ENCODE data around the gene MACF1.

Gene MACF1

DNA sequence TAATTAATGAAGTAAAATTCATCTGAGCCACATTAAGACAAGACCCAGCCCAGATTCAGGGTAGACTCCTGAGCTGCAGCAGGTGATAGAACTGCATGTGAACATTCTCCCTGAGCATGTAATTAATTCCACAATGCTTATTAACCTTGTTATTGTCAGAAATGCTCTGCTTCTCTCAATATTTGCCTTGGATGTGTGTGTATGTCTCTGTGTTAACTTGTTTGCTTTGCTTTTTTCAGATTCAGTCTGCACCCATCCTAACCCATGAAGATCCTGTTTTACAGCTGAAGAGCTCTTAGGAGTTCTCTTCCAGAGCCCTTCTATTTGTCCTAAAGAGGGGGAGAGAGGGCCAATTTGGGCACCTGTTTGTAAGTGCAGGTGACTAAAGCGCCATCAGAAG lies 143.8 kb downstream of the MACF1 start:
- no peak for DNase-seq (ENCODE audit: low spot score)
- no peak for FAIRE-seq

DNA sequence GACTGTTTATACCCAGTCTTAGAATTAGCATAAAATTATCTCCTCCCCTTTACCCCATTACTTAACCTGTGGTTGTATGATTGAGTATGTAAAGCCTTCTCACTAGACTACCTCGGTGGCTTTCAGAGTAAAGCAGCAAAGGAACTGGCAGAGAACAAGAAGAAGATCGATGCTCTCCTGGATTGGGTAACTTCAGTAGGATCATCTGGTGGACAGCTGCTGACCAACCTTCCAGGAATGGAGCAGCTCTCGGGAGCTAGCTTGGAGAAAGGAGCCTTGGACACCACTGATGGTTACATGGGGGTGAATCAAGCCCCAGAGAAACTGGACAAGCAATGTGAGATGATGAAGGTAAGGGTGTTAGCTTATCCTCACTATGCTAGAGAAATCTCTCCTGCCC lies 148.4 kb downstream of the MACF1 start:
- no peak for FAIRE-seq
- DNase-seq (ENCODE audit: low spot score) = no peak

DNA sequence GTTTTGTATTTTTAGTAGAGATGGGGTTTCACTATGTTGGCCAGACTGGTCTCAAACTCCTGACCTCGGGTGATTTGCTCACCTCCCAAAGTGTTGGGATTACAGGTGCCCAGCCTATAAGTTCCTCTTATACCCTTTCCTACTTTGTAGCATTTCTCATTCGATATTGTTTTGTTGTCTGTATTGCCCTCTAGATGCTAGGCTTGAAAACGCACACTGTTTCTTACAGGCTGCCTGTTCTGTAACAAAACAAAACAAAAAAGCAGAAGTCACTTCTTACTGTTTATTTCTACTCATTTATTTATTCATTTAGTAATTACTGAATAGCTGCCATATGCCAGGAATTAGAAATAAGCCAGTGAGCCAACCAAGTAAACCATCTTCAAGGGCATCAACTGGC lies 150.1 kb downstream of the MACF1 start:
- FAIRE-seq (no peak), DNase-seq (ENCODE audit: low spot score) (no peak)

DNA sequence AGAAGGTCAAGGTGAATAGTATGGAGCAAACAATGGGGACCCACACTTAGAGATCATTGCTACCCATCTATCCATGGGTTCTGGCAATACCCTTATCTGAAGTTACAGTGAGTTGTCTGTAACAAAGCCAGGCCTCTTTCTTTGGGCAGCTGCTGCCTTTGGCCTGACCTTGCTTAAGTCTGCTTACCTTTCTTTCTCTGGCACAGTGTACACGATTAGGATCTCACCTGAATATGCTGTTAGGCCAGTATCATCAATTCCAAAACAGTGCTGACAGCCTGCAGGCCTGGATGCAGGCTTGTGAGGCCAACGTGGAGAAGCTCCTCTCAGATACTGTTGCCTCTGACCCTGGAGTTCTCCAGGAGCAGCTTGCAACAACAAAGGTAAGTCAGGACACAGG lies 154.0 kb downstream of the MACF1 start:
- no peak for FAIRE-seq

DNA sequence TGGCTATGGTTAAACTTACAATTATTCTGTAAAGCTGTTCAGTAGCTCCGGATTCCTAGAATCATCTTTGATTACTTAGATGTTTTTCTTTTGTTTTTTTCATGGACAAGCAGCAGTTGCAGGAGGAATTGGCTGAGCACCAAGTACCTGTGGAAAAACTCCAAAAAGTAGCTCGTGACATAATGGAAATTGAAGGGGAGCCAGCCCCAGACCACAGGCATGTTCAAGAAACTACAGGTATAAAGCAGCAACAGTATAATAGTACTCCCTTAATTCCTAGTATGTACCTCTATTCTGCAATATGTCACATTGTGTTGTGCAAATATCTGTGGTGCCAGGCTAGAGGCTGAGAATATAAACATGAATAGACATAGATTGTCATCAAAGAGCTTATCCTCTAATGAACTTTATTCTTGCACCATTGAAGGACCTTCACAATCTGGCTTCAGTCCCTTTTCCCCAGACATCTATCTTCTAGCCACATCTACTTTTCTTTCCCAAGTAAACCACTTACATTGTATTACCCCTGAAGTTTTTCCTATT lies 154.6 kb downstream of the MACF1 start:
- DNase-seq (ENCODE audit: low spot score) (no peak), FAIRE-seq (no peak)

More for the DNA sequence above, 154.0 kb downstream of the MACF1 start:
- DNase-seq (ENCODE audit: low spot score) = no peak

DNA sequence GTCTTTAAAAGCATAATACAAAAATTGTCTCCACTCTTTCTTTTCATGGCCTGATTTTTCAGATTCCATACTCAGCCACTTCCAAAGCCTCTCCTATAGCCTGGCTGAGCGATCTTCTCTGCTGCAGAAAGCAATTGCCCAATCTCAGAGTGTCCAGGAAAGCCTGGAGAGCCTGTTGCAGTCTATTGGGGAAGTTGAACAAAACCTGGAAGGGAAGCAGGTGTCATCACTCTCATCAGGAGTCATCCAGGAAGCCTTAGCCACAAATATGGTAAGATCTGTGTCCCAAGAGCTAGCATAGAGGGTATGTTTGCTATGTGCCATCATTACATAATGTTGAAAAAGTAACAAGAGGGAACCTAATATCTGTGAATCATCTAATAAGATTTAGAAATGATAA lies 156.2 kb downstream of the MACF1 start:
- no peak for DNase-seq (ENCODE audit: low spot score)
- no peak for FAIRE-seq

DNA sequence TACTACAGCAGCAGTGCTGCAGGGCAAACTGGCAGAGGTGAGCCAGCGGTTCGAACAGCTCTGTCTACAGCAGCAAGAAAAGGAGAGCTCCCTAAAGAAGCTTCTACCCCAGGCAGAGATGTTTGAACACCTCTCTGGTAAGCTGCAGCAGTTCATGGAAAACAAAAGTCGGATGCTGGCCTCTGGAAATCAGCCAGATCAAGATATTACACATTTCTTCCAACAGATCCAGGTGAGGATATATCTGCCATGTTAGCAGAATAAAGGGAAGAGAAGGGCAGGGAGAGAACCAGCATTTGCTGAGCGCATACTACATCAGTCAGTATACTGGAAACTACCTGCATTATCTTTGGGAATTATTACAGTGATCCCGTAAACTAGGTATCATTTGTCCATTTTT lies 157.0 kb downstream of the MACF1 start:
- DNase-seq (ENCODE audit: low spot score) (no peak), FAIRE-seq (no peak)

DNA sequence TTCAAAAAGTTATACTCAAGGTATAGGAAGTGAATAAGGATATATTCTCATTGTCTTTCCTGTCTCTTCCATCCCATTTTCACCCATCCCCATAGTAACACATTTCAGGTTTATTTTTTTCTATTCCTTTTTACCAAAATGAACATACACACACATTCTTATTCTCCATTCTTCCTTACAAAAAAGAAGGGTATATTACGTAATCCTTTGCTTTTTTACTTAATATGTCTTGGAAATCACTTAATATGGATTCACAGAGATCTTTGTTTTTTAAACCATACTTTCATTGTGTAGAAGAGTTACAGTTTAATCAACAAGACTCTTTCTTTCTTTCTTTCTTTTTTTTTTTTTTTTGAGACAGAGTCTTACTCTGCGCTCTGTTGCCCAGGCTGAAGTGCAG lies 158.8 kb downstream of the MACF1 start:
- no peak for FAIRE-seq

DNA sequence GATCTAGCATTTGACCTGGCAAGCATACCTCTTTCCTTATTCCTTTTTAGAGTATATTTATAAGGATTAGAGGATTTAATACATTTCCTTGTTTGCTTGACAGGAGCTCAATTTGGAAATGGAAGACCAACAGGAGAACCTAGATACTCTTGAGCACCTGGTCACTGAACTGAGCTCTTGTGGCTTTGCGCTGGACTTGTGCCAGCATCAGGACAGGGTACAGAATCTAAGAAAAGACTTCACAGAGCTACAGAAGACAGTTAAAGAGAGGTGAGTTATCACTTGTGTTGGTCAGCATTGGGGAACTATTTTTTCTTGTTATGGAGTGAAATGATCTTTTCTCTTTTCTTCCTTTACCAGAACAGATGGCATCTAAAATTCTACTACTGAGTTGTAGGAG lies 163.6 kb downstream of the MACF1 start:
- DNase-seq (ENCODE audit: low spot score) (no peak), FAIRE-seq (no peak)

More for the DNA sequence above, 158.8 kb downstream of the MACF1 start:
- DNase-seq (ENCODE audit: low spot score) = no peak

DNA sequence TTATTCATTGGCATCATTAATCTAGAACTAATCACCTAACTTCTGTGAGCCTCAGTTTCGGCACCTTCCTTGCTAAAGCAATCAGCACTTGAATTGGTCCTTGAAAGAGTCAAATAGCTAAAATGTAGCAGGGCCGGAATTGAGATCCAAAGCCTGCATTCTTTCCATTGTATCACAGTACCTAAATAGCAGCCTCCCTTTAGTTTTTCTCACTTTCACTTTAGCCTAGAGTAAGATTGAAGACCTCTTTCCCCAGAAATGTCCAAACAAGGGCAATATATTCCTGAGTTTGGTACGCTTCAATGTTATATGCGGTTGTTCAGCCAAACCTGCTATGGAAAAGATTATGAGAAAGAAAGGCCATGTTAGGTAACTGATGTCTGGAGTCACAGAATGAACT lies 165.1 kb downstream of the MACF1 start:
- FAIRE-seq = no peak
- DNase-seq (ENCODE audit: low spot score) = no peak

DNA sequence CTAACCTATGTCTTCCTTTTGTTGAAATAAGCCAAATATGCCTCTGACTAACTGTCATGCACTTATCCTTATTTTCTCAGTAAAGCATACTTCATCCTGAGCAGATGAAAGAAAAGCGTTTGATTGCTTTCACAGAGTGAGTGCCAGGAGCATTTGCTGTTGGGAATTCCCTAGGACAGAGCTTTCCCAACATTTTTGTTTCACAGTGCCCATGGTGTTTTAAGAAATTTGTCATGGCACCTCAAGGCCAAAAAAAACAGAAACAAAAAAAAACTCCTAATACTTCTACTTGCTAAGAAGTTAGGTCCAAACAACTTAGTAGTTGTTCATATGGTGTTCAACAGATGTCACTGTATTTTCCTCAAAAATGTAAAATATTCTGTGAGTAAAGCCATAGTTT lies 166.1 kb downstream of the MACF1 start:
- DNase-seq (ENCODE audit: low spot score) = no peak

DNA sequence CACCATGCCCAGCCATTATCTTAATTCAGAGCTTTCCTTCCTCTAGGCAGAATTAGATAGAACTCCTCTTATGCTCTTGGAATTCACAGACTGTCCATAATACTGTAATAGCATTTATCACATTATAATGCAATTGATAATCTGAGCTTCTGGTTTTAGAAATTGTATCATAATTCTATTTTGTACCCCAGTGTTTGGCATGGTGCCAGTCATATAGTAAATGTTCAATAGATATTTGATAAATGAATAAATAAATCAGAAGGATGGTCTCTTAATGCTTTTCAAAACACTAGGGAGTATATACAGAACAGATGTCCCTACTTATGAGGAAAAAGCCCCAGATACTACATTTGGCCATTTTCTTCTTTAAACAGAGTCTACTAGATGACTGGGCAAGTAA lies 167.6 kb downstream of the MACF1 start:
- no peak for FAIRE-seq
- DNase-seq (ENCODE audit: low spot score) = no peak

More for the DNA sequence above, 166.1 kb downstream of the MACF1 start:
- FAIRE-seq = no peak

DNA sequence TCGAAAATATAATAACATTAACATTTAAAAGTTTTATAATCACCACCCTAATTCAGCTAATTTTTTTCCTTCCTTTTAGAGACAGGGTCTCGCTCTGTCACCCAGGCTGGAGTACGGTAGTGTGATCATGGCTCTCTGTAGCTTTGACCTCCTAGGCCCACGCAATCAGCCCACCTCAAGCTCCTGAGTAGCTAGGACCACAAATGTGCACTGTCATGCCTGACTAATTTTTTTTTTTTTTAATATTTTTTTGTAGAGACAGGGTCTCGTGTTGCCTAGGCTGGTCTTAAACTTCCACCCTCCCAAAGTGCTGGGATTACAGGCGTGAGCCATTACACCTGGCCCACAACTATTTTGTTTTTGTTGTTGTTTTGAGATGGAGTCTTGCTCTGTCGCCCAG lies 172.2 kb downstream of the MACF1 start:
- FAIRE-seq (no peak), DNase-seq (ENCODE audit: low spot score) (no peak)

DNA sequence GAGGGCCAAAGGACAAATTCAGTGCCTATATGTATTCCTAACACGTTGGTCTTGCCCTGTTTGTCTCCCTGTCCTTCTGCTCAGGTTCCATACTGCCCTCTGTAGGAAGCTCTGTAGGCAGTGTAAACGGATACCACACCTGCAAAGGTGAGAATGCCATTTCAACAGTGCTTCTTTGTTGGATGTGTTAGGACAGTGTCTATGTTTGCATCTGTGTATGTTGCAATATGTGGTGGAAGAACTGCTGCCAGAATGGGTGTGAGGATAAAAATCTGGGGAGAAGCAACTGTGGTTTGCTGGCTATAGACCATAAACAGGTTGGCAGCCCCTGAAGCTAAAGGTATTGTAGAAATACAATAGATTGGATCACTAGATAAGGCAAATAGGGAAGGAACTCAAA lies 173.9 kb downstream of the MACF1 start:
- FAIRE-seq (peak; percentile 9), DNase-seq (ENCODE audit: low spot score) (peak; percentile 28)

DNA sequence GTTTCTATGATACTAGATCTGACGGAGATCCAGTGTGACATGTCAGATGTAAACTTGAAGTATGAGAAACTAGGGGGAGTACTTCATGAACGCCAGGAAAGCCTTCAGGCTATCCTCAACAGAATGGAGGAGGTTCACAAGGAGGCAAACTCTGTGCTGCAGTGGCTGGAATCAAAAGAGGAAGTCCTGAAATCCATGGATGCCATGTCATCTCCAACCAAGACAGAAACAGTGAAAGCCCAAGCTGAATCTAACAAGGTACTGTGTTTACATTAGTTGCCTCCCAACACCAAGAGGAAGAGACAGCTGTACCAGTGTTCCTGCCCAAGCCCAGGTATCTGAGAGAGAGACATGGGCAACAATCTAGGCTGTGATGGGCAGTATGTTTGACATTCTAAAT lies 174.7 kb downstream of the MACF1 start:
- FAIRE-seq = no peak
- no peak for DNase-seq (ENCODE audit: low spot score)

DNA sequence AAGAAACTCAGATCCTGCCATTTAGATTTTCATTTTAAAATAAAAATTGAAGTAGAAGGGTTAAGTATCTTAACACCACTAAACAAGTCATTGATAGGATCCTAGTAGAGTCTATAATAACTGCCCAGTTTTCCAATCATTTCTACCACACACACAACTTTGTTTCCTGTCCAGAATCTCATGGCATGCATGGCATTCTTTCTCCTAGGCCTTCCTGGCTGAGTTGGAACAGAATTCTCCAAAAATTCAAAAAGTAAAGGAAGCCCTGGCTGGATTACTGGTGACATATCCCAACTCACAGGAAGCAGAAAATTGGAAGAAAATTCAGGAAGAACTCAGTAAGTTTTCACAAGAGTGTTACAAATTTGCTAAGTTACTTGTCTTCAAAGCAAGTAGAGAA lies 175.5 kb downstream of the MACF1 start:
- DNase-seq (ENCODE audit: low spot score) = no peak
- no peak for FAIRE-seq

DNA sequence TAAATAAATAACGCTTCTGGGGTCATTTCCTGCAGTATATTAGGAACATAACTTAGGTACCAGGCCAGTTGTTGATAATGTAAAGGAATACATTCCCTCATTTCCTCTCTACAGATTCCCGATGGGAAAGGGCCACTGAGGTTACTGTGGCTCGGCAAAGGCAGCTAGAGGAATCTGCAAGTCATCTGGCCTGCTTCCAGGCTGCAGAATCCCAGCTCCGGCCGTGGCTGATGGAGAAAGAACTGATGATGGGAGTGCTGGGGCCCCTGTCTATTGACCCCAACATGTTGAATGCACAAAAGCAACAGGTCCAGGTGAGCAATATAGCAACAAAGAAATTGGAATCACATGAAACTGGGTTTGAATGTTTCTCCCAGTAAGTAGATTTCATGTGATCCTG lies 177.3 kb downstream of the MACF1 start:
- no peak for DNase-seq (ENCODE audit: low spot score)
- FAIRE-seq = no peak

DNA sequence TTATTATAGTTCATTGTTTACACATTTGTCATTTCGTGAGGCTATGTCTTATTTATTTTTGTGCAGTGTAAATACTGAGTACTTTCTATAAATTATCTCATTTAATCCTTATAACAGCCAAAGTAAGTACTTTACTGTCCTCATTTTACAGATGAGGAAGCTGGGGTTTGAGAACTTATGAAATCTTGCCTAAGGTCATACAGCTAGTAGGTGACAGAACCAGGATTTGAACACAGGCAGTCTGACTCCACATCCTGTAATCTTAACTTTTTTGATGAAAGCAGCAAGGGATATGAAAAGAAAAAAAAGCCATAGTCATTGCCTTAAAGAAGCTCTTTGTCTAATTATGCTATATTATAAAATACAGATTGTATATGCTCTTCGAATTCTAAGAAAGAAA lies 179.8 kb downstream of the MACF1 start:
- DNase-seq (ENCODE audit: low spot score) (no peak), FAIRE-seq (no peak)

DNA sequence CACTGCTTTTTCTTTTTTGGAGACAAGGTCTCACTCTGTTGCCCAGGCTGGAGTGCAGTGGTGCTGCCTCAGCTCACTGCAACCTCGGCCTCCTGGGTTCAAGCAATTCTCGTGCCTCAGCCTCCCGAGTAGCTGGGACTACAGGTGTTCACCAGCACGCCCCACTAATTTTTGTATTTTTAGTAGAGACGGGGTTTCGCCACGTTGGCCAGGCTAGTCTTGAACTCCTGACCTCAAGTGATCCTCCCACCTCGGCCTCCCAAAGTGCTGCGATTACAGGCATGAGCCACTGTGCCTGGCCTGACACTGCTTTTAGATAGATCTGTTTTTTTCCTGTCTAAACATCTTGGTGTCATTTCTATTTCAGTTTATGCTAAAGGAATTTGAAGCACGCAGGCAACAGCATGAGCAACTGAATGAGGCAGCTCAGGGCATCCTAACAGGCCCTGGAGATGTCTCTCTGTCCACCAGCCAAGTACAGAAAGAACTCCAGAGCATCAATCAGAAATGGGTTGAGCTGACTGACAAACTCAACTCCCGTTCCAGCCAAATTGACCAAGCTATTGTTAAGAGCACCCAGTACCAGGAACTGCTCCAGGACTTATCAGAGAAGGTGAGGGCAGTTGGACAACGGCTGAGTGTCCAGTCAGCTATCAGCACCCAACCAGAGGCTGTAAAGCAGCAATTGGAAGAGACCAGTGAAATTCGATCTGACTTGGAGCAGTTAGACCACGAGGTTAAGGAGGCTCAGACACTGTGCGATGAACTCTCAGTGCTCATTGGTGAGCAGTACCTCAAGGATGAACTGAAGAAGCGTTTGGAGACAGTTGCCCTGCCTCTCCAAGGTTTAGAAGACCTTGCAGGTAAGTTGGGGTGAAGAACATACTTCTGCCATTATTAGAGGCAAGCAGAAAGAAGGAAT lies 180.8 kb downstream of the MACF1 start:
- no peak for DNase-seq (ENCODE audit: low spot score)
- no peak for FAIRE-seq

DNA sequence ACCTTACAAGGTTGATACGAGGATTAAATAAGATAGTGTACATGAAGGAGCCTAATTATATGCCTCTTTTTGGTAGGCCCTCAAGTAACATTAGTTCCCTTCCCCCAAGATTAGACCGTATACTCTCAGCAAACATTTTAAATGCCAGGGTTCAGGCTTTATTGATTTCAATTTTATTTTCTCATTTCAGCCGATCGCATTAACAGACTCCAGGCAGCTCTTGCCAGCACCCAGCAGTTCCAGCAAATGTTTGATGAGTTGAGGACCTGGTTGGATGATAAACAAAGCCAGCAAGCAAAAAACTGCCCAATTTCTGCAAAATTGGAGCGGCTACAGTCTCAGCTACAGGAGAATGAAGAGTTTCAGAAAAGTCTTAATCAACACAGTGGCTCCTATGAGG lies 182.5 kb downstream of the MACF1 start:
- DNase-seq (ENCODE audit: low spot score) (no peak), FAIRE-seq (no peak)

DNA sequence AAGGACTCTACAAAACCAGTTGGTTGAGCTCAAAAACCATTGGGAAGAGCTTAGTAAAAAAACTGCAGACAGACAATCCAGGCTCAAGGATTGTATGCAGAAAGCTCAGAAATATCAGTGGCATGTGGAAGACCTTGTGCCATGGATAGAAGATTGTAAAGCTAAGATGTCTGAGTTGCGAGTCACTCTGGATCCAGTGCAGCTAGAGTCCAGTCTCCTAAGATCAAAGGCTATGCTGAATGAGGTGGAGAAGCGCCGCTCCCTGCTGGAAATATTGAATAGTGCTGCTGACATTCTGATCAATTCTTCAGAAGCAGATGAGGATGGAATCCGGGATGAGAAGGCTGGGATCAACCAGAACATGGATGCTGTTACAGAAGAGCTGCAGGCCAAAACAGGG lies 183.0 kb downstream of the MACF1 start:
- DNase-seq (ENCODE audit: low spot score) (peak; percentile 78), FAIRE-seq (no peak)

DNA sequence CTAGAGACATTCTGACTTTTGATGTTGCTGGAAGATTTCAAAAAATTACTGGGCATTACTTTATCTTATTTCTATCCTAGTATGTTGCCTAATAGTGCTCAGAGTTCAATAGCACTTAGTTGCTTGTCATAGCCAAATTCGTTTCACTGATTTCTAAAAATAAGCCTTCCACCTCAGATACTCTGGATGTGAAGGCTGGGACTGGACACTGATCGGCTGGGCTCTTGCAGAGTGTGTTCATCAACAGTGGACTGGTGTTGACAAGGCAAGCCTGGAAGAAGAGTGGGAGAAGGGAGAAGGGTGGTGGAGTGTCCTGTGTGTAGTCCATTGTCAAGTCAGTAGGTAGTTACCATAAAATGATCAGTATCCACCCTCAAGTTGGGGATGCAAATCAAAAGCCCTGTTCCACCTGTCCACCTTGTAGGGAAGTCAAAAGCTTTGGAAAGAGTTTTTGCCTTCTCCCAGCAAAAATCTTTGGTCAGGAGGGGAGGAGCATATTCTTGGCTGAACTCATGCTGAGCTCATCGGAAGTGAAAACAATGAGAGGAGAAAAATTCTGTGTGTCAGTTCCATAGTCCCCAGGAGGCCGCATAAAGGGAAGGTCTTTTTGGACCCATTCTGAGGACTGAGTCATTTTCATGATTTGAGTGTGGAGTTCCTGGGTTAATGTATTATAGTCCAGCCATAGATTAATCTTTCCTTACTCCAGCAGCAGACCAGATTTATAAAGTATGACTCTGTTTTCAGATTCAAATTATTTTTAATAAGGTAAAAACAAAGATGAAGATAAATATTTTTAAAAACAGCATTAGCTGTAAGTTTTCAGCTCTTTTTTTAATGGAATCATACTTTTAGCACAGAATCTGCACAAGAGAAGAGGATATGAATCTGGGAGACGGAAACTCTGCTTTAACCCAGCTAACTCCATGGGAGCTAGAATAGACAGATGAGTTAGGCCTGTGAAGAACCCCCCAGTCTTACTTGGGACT lies 187.5 kb downstream of the MACF1 start:
- no peak for FAIRE-seq

More for the DNA sequence above, 187.5 kb downstream of the MACF1 start:
- peak; percentile 77 for DNase-seq (ENCODE audit: low spot score)

Data from urothelium cell line (cell line).